Ascending aorta (tissue), 2 donors: ENCODE results near the gene BCL2L13. TPM values are rescaled to one million over a fixed set of nuclear protein-coding genes. Genes with fewer than 3 reads are reported as not detected.
"Not testable (repeated sequence)": the region's sequence is repeated elsewhere in the genome, so short reads cannot be mapped to it uniquely, and the experiment has no call there.

Experiments used
- DNase-seq, 2 donors: peaks; one replicate each; pipeline ENCODE4 v3.0.0-alpha.2; 2019; ENCODE audit warnings: low spot score in 2 of 2
- H3K27ac ChIP-seq, 2 donors: fragments of 200-600 bp; sonication (generic); one replicate each; pipeline ENCODE4 v1.5.1; 2016 to 2017; ENCODE audit warnings: mild to moderate bottlenecking in 1 of 2
- H3K27me3 ChIP-seq: fragments of 200-600 bp; sonication (generic); one replicate; pipeline ENCODE4 v1.5.1; 2017
- H3K36me3 ChIP-seq, 2 donors: fragments of 200-600 bp; sonication (generic); one replicate each; pipeline ENCODE4 v1.5.1; 2016
- H3K4me1 ChIP-seq, 2 donors: fragments of 200-600 bp; sonication (generic); one replicate each; pipeline ENCODE4 v1.5.1; 2016 to 2017; ENCODE audit warnings: mild to moderate bottlenecking in 1 of 2
- H3K4me3 ChIP-seq, 2 donors: fragments of 200-600 bp; sonication (generic); one replicate each; pipeline ENCODE4 v1.5.1; 2016 to 2017; ENCODE audit warnings: mild to moderate bottlenecking in 1 of 2
- H3K9me3 ChIP-seq, 2 donors: fragments of 200-600 bp; sonication (generic); one replicate each; pipeline ENCODE4 v1.5.1; 2016
- intact Hi-C: fragments of 100-400 bp; cut with DNase I; formaldehyde crosslinking; loops from one replicate; pipeline ENCODE4 v1.15.1; 2023
- total RNA-seq: library from RNA; depleted of rRNA; stranded (reverse); fragments of >200 nt; gene quantifications from one replicate; pipeline ENCODE4 v1.1.0, GENCODE V29; 2016
- TF ChIP-seq, protein P1 (sequence below), 3 experiments: fragments of 200-600 bp in 2 of 3; fragments of 450-650 bp in 1 of 3; sonication (generic) in 2 of 3; IDR thresholded peaks; one replicate each; pipeline ENCODE4 v1.5.1; 2016 to 2019; ENCODE audit warnings: antibody characterized with exemption in 3 of 3, mild to moderate bottlenecking in 1 of 3, moderate library complexity in 1 of 3

Gene BCL2L13
- total RNA-seq, 1 donor from 2014 or later, result 4.6 TPM

DNA sequence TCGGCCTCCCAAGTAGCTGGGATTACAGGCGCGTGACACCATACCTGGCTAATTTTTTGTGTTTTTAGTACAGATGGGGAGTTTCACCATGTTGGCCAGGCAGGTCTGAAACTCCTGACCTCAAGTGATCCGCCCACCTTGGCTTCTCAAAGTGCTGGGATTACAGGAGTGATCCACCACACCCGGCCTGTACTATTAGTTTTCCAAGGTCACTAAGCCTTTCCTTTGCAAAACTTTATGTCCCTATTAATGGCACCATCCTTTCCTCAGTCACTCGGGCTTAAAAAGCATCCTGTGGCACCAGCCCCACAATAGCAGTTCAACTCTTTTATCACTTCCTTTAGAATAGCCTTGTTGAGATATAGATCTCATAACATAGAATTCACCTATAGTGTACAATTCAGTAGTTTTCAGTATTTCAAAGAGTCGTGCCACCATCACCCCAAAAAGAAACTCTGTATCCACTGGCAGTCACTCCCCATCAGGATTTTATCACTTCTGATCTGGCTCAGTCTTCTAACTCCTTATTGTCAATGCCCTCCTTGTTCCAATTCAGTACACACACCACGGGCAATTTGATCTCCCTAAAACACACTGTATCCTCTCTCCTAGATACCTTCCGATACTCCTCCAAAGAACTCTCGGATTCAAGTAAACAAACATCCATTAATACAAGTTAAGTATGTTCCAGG, 921 bp upstream of the BCL2L13 start:
- DNase-seq, result no peak
- Histone ChIP-seq H3K36me3 (no peaks in the 10 kb centered on the region), H3K27me3 (no peaks in the 10 kb centered on the region), H3K9me3 (no peaks in the 10 kb centered on the region), H3K27ac (peak overlapping the region; percentile 96 to 100), H3K4me1 (peaks cover 5 to 11% of the 10 kb centered on the region in 2 donors), H3K4me3 (peak overlapping the region; percentile 70 to 91)
- TF ChIP-seq, protein P1, sequence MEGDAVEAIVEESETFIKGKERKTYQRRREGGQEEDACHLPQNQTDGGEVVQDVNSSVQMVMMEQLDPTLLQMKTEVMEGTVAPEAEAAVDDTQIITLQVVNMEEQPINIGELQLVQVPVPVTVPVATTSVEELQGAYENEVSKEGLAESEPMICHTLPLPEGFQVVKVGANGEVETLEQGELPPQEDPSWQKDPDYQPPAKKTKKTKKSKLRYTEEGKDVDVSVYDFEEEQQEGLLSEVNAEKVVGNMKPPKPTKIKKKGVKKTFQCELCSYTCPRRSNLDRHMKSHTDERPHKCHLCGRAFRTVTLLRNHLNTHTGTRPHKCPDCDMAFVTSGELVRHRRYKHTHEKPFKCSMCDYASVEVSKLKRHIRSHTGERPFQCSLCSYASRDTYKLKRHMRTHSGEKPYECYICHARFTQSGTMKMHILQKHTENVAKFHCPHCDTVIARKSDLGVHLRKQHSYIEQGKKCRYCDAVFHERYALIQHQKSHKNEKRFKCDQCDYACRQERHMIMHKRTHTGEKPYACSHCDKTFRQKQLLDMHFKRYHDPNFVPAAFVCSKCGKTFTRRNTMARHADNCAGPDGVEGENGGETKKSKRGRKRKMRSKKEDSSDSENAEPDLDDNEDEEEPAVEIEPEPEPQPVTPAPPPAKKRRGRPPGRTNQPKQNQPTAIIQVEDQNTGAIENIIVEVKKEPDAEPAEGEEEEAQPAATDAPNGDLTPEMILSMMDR (IDR thresholded peaks at IDR 0.05), result no peak
- intact Hi-C loops, result loop anchor here (1.0 to 5.0 kb wide), 6 partner anchors 9 to 553 kb away; partner anchors contain the start of genes ATP6V1E1, HDHD5, IL17RA and PEX26

DNA sequence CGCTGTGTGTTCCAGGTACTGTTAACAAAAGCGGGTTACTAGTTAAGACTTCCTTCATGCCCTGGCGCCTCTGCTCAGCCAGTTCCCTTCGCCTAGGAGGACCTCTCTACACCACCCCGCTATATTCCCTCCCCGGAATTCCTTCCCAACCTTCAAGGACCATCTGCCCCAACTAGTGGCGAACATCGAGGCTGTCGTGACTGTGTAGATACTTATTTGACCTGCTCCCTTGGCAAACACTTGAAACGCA, 450 bp upstream of the BCL2L13 start:
- no peaks in the 10 kb centered on the region for H3K36me3 ChIP-seq
- TF ChIP-seq, protein P1 (IDR thresholded peaks at IDR 0.05), result peak in 1 of 3 experiments; percentile 3
- H3K27ac ChIP-seq, result peak overlapping the region; percentile 96 to 100
- DNase-seq, result no peak
- H3K27me3 ChIP-seq, result no peaks in the 10 kb centered on the region
- intact Hi-C loops, result loop anchor here (1.0 to 5.0 kb wide), 6 partner anchors 10 to 553 kb away; partner anchors contain the start of genes ATP6V1E1, HDHD5, IL17RA and PEX26
- H3K4me3 ChIP-seq, result peak overlapping the region; percentile 70 to 91
- no peaks in the 10 kb centered on the region for H3K9me3 ChIP-seq
- H3K4me1 ChIP-seq, result peaks cover 5 to 11% of the 10 kb centered on the region in 2 donors

DNA sequence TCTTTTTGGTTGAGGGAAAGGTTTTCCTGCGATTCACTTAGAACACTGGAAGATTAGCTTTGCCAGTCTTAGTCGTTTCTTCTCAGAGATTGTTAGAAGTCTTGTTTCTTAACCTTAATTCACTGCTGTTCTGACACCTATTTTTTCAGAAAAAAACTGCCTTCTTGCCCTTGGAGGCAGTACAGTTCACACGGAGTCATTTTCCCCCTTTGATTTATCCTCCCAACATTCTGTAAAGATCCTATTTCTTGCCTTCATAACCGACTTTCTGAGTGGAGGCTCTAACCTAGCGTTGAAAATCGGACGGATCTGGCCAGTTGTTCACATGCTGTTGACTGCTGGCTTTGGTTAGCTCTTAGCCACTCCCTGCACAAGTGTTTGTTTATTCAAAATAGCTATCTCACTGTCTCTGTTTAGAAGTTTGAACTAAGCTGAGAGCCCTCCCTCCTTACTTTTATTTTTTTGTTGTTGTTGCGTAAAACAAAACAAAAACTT, 737 bp downstream of the BCL2L13 start:
- H3K27me3 ChIP-seq, result no peaks in the 10 kb centered on the region
- H3K4me1 ChIP-seq, result peaks cover 5 to 11% of the 10 kb centered on the region in 2 donors
- TF ChIP-seq, protein P1 (IDR thresholded peaks at IDR 0.05), result no peak
- no peak for DNase-seq
- H3K9me3 ChIP-seq, result no peaks in the 10 kb centered on the region
- H3K36me3 ChIP-seq, result no peaks in the 10 kb centered on the region
- peak overlapping the region; percentile 70 to 91 for H3K4me3 ChIP-seq
- H3K27ac ChIP-seq, result peak overlapping the region; percentile 96 to 100
- intact Hi-C loops, result loop anchor here (2.0 to 5.0 kb wide), 5 partner anchors 68 to 554 kb away; partner anchors contain the start of genes HDHD5, IL17RA and PEX26

DNA sequence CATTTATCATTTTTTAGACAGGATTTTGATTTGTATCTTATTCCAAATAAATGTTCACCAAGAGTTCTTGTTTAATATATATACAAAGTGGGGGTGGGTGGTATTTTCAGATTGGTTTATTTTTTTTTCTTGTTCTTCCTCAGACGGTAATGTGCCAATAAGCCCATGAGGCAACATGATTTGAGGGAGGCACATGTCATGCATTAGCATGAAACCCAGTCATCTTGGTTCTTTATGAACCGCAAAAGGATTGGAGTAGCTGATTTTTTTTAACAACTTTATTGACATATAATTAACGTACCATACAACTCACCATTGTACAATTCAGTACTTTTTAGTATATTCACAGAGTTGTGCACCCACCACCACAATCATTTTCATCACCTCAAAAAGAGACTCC, 2.7 kb downstream of the BCL2L13 start:
- TF ChIP-seq, protein P1 (IDR thresholded peaks at IDR 0.05), result no peak
- Histone ChIP-seq H3K9me3 (no peaks in the 10 kb centered on the region), H3K4me1 (peaks cover 5 to 11% of the 10 kb centered on the region in 2 donors), H3K4me3 (no peak overlapping the region), H3K27ac (no peak overlapping the region), H3K36me3 (no peaks in the 10 kb centered on the region), H3K27me3 (no peaks in the 10 kb centered on the region)
- no peak for DNase-seq
- intact Hi-C loops, result no loop called here

DNA sequence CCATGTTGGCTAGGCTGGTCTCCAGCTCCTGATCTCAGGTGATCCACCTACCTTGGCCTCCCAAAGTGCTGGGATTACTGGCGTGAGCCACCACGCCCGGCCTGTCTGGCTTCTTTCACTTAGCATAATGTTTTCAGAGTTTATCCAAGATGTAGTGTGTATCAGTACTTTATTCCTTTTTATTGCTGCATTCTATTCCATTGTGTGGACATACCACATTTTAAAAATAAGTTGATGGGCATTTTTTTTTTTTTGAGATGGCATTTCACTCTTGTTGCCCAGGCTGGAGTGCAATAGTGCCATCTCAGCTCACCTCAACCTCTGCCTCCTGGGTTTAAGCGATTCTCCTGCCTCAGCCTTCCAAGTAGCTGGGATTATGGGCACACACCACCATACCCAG, 3.8 kb downstream of the BCL2L13 start:
- intact Hi-C loops, H3K27me3 ChIP-seq, DNase-seq, H3K27ac ChIP-seq, H3K9me3 ChIP-seq, H3K4me3 ChIP-seq, H3K36me3 ChIP-seq: not testable (repeated sequence)
- H3K4me1 ChIP-seq, result peaks cover 5 to 10% of the 10 kb centered on the region in 2 donors

DNA sequence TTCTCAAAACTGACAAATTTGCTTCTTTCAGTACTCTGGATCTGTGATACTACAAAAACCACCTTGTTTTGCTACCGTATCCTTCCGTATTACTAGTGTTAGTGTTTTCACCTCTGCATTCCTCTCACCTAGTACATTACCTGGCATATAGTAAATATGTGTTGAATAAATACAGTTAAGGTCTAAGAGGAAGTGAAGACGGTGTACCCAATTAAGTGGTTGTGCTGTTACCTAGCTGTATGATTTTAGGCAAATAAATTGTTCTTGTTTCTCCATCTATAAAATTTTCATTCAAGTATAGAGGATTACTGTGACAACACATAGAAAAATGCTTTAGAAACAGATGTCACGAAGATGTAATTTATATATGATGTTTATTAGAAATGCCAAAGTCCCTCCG, 8.9 kb downstream of the BCL2L13 start:
- intact Hi-C loops, result no loop called here
- Histone ChIP-seq H3K27ac (no peak overlapping the region), H3K9me3 (no peaks in the 10 kb centered on the region), H3K4me3 (no peak overlapping the region), H3K36me3 (peaks cover 0 to 4% of the 10 kb centered on the region in 2 donors), H3K4me1 (no peaks in the 10 kb centered on the region), H3K27me3 (no peaks in the 10 kb centered on the region)
- DNase-seq, result no peak
- TF ChIP-seq, protein P1 (IDR thresholded peaks at IDR 0.05), result no peak
